LHCN-M2 (cell line): Measurements from ENCODE around the gene AK9. TPM values are rescaled to one million over a fixed set of nuclear protein-coding genes. Genes with fewer than 3 reads are reported as not detected.

Experiments used
- DNase-seq: peaks from one replicate; pipeline ENCODE4 v3.0.0-alpha.2; 2012; ENCODE audit warnings: low read depth
- total RNA-seq: library from RNA; depleted of rRNA; stranded (reverse); fragments of >200 nt; gene quantifications from 2 replicates; pipeline ENCODE4 v1.2.3, GENCODE V29; 2014; rRNA removed

AK9 gene
- total RNA-seq, 1 experiment from 2014 or later = 1.2 TPM

GRCh38 chr6:109446072-109446471 is 244.9 kb downstream of the AK9 start:
- no peak for DNase-seq

DNA sequence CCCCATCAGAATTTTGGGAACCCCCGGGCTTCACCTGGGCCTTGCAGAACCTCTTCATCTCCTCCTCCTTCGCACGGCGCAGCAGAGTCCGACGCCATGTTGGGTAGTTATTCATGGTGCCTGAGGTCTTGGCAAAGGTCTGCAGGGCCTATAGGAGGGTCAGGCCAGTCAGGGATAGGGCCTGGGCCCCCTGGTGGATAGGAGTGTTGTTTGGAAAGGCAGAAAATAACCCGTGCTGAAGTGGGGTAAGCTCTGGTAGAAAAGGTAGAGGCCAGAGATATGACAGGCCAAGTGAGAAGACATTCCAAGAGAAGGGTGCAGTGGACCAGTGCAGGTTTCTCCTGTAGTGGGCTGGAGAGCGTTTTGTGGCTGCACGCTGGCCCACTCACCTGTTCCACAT is 245.6 kb downstream of the AK9 start:
- DNase-seq = no peak

- DNase-seq = no peak
Observed at GRCh38 chr6:109443425-109443950, 247.5 kb downstream of the AK9 start.

Other genes starting within 250 kb of the AK9 start
- gene MICAL1, start 235.4 kb downstream of the AK9 start, total RNA-seq = 147 and 151 TPM in 2 replicates
- gene ZBTB24, start 208.0 kb downstream of the AK9 start, total RNA-seq = 8.8 and 11.0 TPM in 2 replicates
- 8.7 and 15.7 TPM in 2 replicates for gene FIG4, start 94 bp upstream of the AK9 start, total RNA-seq